Mesendoderm (in vitro differentiated cells): ENCODE results near the gene ZBTB7C.

Experiments
- DNase-seq: peaks from one replicate; pipeline ENCODE4 v3.0.0; 2013
- H2AK5ac ChIP-seq: 2 replicates; pipeline ENCODE4 v1.6.1; 2013; ENCODE audit warnings: low read length, inconsistent platforms
- H2BK120ac ChIP-seq: 2 replicates; pipeline ENCODE4 v1.6.1; 2013; ENCODE audit warnings: low read depth, mild to moderate bottlenecking, low read length, moderate library complexity, mixed read lengths
- H2BK15ac ChIP-seq: replicated peaks from 2 replicates; pipeline ENCODE4 v1.6.1; 2013; ENCODE audit warnings: low read depth, mild to moderate bottlenecking, moderate library complexity
- H2BK5ac ChIP-seq: 2 replicates; pipeline ENCODE4 v1.6.1; 2013; ENCODE audit warnings: low read length, inconsistent platforms
- H3K18ac ChIP-seq: 2 replicates; pipeline ENCODE4 v1.6.1; 2013; ENCODE audit warnings: mild to moderate bottlenecking, low read length, mixed read lengths
- H3K23ac ChIP-seq: one replicate; pipeline ENCODE4 v1.6.1; 2013; ENCODE audit warnings: low read length
- H3K27ac ChIP-seq: 2 replicates; pipeline ENCODE4 v1.5.1; 2013; ENCODE audit warnings: low read depth, mild to moderate bottlenecking, inconsistent platforms, low read length, moderate library complexity
- H3K27me3 ChIP-seq: 2 replicates; pipeline ENCODE4 v1.6.1; 2013; ENCODE audit warnings: low read length, control low read depth, mild to moderate bottlenecking, inconsistent platforms; ENCODE audit not compliant: insufficient read depth, poor library complexity
- H3K36me3 ChIP-seq: 2 replicates; pipeline ENCODE4 v1.6.1; 2013; ENCODE audit warnings: low read length, inconsistent platforms; ENCODE audit not compliant: control insufficient read depth, insufficient read depth
- H3K4ac ChIP-seq: one replicate; pipeline ENCODE4 v1.6.1; 2013; ENCODE audit warnings: low read depth, mild to moderate bottlenecking, low read length, moderate library complexity
- H3K4me1 ChIP-seq: 2 replicates; pipeline ENCODE4 v1.6.1; 2013; ENCODE audit warnings: low read depth, low read length, inconsistent platforms; ENCODE audit not compliant: control insufficient read depth
- H3K4me2 ChIP-seq: 2 replicates; pipeline ENCODE4 v1.6.1; 2013; ENCODE audit warnings: low read length
- H3K4me3 ChIP-seq: 2 replicates; pipeline ENCODE4 v1.5.1; 2013; ENCODE audit warnings: mild to moderate bottlenecking, low read length
- H3K56ac ChIP-seq: one replicate; pipeline ENCODE4 v1.6.1; 2013; ENCODE audit warnings: low read length
- H3K79me1 ChIP-seq: 2 replicates; pipeline ENCODE4 v1.6.1; 2013; ENCODE audit warnings: low read length, inconsistent platforms
- H3K79me2 ChIP-seq: 2 replicates; pipeline ENCODE4 v1.6.1; 2013; ENCODE audit warnings: mild to moderate bottlenecking, low read length; ENCODE audit not compliant: control insufficient read depth, insufficient read depth
- H3K9ac ChIP-seq: 2 replicates; pipeline ENCODE4 v1.6.1; 2013; ENCODE audit warnings: low read length, inconsistent platforms
- H4K5ac ChIP-seq: one replicate; pipeline ENCODE4 v1.6.1; 2013; ENCODE audit warnings: low read length
- H4K8ac ChIP-seq: one replicate; pipeline ENCODE4 v1.6.1; 2013; ENCODE audit warnings: low read depth, mild to moderate bottlenecking, control low read depth, low read length, moderate library complexity
- whole genome bisulfite sequencing: extraction: QIAGEN DNeasy Blood & Tissue Kit; methylation state at CpG from one replicate; pipeline ENCODE4 v1.1.7; 2013; ENCODE audit warnings: low lambda C conversion rate, missing lambda C conversion rate; ENCODE audit not compliant: insufficient coverage; ENCODE audit errors: extremely low coverage; 5-methylcytosine and 5-hydroxymethylcytosine counted together

ZBTB7C gene

DNA sequence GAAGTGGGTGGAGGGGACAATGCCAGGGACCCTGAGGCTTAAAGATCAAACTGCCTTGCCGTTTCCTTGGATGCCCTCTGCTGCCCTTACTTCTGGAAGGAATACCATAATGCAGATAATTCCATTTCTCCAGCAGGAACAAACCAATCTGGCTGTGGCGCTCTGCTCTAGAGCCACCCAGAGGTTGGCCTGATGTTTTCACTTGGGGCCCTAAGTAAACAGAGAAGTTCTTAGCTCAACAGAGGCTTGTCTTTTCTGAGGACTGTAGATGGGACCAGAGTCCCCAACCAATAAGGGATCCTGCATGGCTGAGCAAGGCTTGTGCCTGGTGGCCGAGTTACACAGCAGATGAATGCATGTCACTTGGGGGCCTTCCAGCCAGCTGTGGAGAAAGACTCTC lies 230.2 kb downstream of the ZBTB7C start:
- no CpG with 5 or more reads among the region's 3 CpGs for WGBS
- no peak overlapping the region for H3K4ac ChIP-seq
- no peak overlapping the region for H3K27ac ChIP-seq
- H3K9ac ChIP-seq, result no peak overlapping the region
- no peaks in the 10 kb centered on the region for H3K4me1 ChIP-seq
- no peaks in the 10 kb centered on the region for H3K79me2 ChIP-seq
- H2AK5ac ChIP-seq, result no peak overlapping the region
- no peak overlapping the region for H3K56ac ChIP-seq
- H3K23ac ChIP-seq, result no peak overlapping the region
- H2BK15ac ChIP-seq, result no peak overlapping the region
- DNase-seq, result no peak
- no peak overlapping the region for H3K4me2 ChIP-seq
- H3K18ac ChIP-seq, result no peak overlapping the region
- no peak overlapping the region for H4K8ac ChIP-seq
- no peak overlapping the region for H2BK5ac ChIP-seq
- no peaks in the 10 kb centered on the region for H3K79me1 ChIP-seq
- H3K36me3 ChIP-seq, result no peaks in the 10 kb centered on the region
- no peak overlapping the region for H2BK120ac ChIP-seq
- no peak overlapping the region for H4K5ac ChIP-seq
- H3K4me3 ChIP-seq, result no peak overlapping the region
- no peaks in the 10 kb centered on the region for H3K27me3 ChIP-seq

DNA sequence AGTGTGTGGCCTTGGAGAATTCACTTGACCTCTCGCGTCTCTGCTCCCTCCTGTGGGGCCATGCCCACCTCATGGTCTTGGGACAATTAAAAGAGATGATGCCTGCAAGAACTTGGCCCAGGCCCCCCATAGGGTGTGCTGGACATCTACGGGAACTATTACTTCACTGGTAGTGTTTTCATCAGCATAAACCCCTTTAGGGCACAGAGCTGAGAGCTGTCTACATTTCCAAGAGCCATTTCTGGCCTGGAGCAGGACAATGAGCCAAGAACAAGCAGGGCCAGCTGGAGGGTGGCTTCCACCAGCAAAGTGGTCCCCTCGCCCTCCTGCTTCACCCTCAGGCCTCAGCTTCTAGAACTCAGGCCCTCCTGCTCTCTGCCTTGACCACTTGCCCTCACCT lies 232.3 kb downstream of the ZBTB7C start:
- no peak overlapping the region for H2AK5ac ChIP-seq
- H3K4ac ChIP-seq, result no peak overlapping the region
- no peak overlapping the region for H3K4me3 ChIP-seq
- H4K5ac ChIP-seq, result no peak overlapping the region
- H3K27ac ChIP-seq, result no peak overlapping the region
- H2BK120ac ChIP-seq, result no peak overlapping the region
- H3K79me1 ChIP-seq, result no peaks in the 10 kb centered on the region
- H3K18ac ChIP-seq, result no peak overlapping the region
- H3K9ac ChIP-seq, result no peak overlapping the region
- no peak overlapping the region for H3K4me2 ChIP-seq
- no peak overlapping the region for H3K56ac ChIP-seq
- no peaks in the 10 kb centered on the region for H3K79me2 ChIP-seq
- no peak overlapping the region for H3K23ac ChIP-seq
- H3K4me1 ChIP-seq, result no peaks in the 10 kb centered on the region
- H2BK15ac ChIP-seq, result no peak overlapping the region
- no peak overlapping the region for H2BK5ac ChIP-seq
- no CpG with 5 or more reads among the region's 4 CpGs for WGBS
- no peak for DNase-seq
- H4K8ac ChIP-seq, result no peak overlapping the region
- no peaks in the 10 kb centered on the region for H3K36me3 ChIP-seq
- H3K27me3 ChIP-seq, result no peaks in the 10 kb centered on the region

DNA sequence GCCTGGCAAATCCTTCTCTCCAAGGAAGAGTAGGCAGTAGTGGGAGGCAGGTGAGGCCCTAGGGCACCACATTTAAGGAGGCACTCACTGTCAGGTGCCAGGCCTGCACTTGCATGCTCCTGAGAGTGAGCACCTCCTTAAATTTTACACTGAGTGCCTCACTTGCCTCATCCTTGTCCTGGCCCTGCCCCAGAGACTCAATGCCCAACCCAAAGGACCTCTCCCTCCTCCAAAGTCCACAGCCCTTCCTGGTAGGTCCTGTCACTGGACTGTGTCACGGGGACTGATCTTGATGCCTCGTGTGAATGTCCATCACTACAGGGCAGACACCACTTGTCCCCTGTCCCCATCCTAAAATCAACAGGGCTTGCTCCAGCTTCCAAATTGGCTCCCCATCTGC lies 235.6 kb downstream of the ZBTB7C start:
- Histone ChIP-seq H3K4ac (no peak overlapping the region), H3K4me2 (no peak overlapping the region), H3K9ac (no peak overlapping the region), H4K5ac (no peak overlapping the region), H3K23ac (no peak overlapping the region), H4K8ac (no peak overlapping the region), H3K36me3 (no peaks in the 10 kb centered on the region), H2BK5ac (no peak overlapping the region), H2BK15ac (no peak overlapping the region), H3K18ac (no peak overlapping the region), H3K56ac (no peak overlapping the region), H3K79me1 (no peaks in the 10 kb centered on the region), H2AK5ac (no peak overlapping the region), H2BK120ac (no peak overlapping the region), H3K4me1 (no peaks in the 10 kb centered on the region), H3K27ac (no peak overlapping the region), H3K4me3 (no peak overlapping the region), H3K27me3 (no peaks in the 10 kb centered on the region), H3K79me2 (no peaks in the 10 kb centered on the region)
- DNase-seq, result no peak
- no CpG with 5 or more reads among the region's 2 CpGs for WGBS

DNA sequence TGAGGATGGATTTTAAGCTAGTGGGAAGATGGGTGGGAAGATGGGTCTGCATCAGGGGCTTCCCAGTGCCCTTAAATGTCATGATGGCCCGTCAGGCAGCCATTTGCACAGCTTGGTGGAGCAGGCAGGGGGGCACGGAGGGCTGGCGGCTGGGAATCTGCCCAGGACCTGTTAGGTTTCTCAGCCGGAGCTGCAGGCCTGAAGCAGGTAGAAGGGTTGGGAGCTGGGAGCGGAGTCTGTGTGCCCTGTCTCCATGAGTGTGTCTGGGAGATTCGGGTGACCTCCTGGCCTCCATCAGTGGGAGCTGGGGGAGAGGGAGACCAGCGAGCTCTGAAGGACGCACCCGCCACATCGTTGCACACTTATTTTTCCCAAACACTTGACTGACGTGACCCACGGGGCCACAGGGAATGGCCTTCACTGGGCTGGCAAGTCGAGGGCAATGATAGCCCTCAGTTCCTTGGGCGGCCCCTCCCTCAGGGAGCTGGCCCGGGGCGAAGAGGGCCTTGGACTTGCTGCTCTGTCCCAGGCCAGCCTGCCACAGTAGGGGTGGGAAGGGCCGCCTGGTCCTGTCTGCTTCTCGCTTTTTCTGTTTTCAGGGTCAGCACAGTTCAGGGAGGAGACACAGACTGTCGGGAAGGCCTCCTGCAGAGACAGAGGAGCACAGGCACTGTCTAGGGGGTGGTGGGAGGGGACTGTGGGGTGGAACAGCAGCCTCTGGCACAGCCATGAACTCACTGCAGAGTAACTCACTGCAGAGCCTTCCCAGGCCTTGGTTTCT lies 236.8 kb downstream of the ZBTB7C start:
- Histone ChIP-seq H3K79me1 (no peaks in the 10 kb centered on the region), H3K36me3 (no peaks in the 10 kb centered on the region), H3K56ac (no peak overlapping the region), H3K27me3 (no peaks in the 10 kb centered on the region), H4K5ac (no peak overlapping the region), H3K27ac (no peak overlapping the region), H3K9ac (no peak overlapping the region), H3K4me3 (no peak overlapping the region), H3K23ac (no peak overlapping the region), H3K4ac (no peak overlapping the region), H3K4me1 (no peaks in the 10 kb centered on the region), H3K79me2 (no peaks in the 10 kb centered on the region), H2BK5ac (no peak overlapping the region), H2BK15ac (no peak overlapping the region), H4K8ac (no peak overlapping the region), H2BK120ac (no peak overlapping the region), H3K4me2 (no peak overlapping the region), H2AK5ac (no peak overlapping the region), H3K18ac (no peak overlapping the region)
- no peak for DNase-seq
- WGBS, result no CpG with 5 or more reads among the region's 19 CpGs

DNA sequence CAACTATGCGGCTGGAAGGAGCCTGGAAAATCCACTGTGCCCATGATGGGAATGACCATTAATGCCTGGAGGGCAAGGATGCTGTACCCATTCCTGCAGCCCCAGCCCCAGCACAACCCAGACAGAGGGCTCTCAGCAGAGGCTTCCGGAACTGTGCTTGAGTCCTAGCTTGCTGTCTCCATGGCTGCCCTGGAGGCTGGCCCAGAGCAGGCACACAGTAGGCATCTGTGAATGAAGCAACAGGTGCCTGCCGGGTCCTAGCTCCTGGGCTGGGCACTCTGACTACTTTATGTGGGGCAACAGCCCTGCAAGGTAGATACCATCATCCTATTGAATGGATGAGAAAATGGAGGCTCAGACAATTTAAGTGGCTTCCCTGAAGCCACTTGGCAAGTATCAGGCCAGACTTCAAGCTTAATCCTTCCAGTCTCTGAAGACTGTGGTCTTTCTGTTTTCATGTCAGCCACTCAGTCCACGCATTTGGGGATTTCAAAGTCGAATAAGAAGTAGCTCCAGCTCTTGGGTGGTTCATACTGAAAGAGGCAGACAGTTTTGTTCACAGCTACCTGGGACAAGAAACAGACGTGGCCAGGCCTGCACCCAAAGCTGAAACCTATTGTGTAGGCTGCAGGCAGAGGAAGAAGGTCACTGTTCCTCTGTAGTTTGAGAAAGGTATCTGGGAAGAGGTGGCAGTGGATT lies 237.5 kb downstream of the ZBTB7C start:
- H4K8ac ChIP-seq, result no peak overlapping the region
- H3K4me3 ChIP-seq, result no peak overlapping the region
- H2BK120ac ChIP-seq, result no peak overlapping the region
- no peak overlapping the region for H2AK5ac ChIP-seq
- H3K9ac ChIP-seq, result no peak overlapping the region
- no peak overlapping the region for H3K4ac ChIP-seq
- no peaks in the 10 kb centered on the region for H3K36me3 ChIP-seq
- no peak for DNase-seq
- H3K27me3 ChIP-seq, result no peaks in the 10 kb centered on the region
- no peak overlapping the region for H4K5ac ChIP-seq
- H3K23ac ChIP-seq, result no peak overlapping the region
- H2BK5ac ChIP-seq, result no peak overlapping the region
- no peak overlapping the region for H3K56ac ChIP-seq
- H3K4me2 ChIP-seq, result no peak overlapping the region
- H3K4me1 ChIP-seq, result no peaks in the 10 kb centered on the region
- WGBS, result no CpG with 5 or more reads among the region's 6 CpGs
- no peaks in the 10 kb centered on the region for H3K79me1 ChIP-seq
- no peak overlapping the region for H3K18ac ChIP-seq
- no peak overlapping the region for H3K27ac ChIP-seq
- H2BK15ac ChIP-seq, result no peak overlapping the region
- no peaks in the 10 kb centered on the region for H3K79me2 ChIP-seq
